Fibroblast of lung (primary cell): Measurements from ENCODE around the gene KHDC1L.

Experiments used
- CTCF ChIP-seq, 2 donors: IDR thresholded peaks in 1 of 2; conservative IDR thresholded peaks in 1 of 2; 1 replicate in 1 of 2; 2 replicates in 1 of 2; pipeline ENCODE4 v1.5.1; 2011 to 2012; ENCODE audit warnings: low read length in 2 of 2, control low read depth in 1 of 2, inconsistent platforms in 1 of 2, low read depth in 1 of 2, mild to moderate bottlenecking in 1 of 2
- EZH2 ChIP-seq: IDR thresholded peaks from 2 replicates; pipeline ENCODE4 v1.5.1; 2012; ENCODE audit warnings: low read length, control low read depth, mild to moderate bottlenecking; ENCODE audit errors: missing control alignments

GRCh38 chr6:73263570-73263909 is 38.2 kb upstream of the KHDC1L start:
- TF ChIP-seq CTCF (conservative IDR thresholded peaks at IDR 0.05 in 1 of 2, IDR thresholded peaks at IDR 0.05 in 1 of 2; ENCODE audit: low read depth in 1 of 2, low read length in 2 of 2), result no peak
- TF ChIP-seq EZH2, result no peak
